ENCODE results near the gene GPX7.

DNA sequence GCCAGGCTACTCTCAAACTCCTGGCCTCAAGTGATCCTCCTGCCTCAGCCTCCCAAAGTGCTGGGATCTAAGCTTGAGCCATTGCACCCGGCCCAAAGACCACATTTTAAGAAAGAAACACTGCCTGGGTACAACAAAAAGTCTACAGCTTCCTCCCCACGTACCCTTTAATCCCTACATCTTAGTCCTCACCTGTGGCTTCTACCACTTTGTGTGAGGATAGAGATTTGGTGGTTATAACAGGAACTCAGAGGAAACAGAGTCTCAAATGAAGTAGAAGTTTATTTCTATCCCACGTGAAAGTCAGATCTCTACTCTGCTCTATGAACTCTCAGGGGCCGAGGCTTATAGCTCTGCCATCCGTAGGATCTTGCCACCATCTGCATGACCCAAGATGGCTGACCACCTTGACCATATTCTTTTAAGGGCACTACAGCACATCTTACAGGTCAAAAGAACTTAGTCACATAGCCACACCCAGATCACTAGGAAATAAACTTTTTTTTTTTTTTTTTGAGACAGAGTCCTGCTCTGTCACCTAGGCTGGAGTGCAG, 13.4 kb downstream of the GPX7 start:
- TF ChIP-seq, protein P1, sequence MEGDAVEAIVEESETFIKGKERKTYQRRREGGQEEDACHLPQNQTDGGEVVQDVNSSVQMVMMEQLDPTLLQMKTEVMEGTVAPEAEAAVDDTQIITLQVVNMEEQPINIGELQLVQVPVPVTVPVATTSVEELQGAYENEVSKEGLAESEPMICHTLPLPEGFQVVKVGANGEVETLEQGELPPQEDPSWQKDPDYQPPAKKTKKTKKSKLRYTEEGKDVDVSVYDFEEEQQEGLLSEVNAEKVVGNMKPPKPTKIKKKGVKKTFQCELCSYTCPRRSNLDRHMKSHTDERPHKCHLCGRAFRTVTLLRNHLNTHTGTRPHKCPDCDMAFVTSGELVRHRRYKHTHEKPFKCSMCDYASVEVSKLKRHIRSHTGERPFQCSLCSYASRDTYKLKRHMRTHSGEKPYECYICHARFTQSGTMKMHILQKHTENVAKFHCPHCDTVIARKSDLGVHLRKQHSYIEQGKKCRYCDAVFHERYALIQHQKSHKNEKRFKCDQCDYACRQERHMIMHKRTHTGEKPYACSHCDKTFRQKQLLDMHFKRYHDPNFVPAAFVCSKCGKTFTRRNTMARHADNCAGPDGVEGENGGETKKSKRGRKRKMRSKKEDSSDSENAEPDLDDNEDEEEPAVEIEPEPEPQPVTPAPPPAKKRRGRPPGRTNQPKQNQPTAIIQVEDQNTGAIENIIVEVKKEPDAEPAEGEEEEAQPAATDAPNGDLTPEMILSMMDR (IDR thresholded peaks at IDR 0.05) = no peak
- TF ChIP-seq POLR2A (IDR thresholded peaks at IDR 0.05) = no peak
- TF ChIP-seq POLR2AphosphoS5 (IDR thresholded peaks at IDR 0.05) = no peak

Measured in breast epithelium (tissue), 3 donors.